GM19193 (cell line): ENCODE measurements around the gene SHISA4.

Source experiments
- POLR2A ChIP-seq: IDR thresholded peaks from 4 replicates; pipeline ENCODE4 v1.6.1; 2011; ENCODE audit not compliant: insufficient read depth, insufficient read length; ENCODE audit errors: extremely low read depth

SHISA4 gene

GRCh38 chr1:201893431-201893830 is 4.7 kb downstream of the SHISA4 start:
- no peak for TF ChIP-seq POLR2A

- no peak for TF ChIP-seq POLR2A
Observed at GRCh38 chr1:201894343-201895119, 5.8 kb downstream of the SHISA4 start.

- no peak for TF ChIP-seq POLR2A
Observed at GRCh38 chr1:201895120-201895665, 6.5 kb downstream of the SHISA4 start.

- no peak for TF ChIP-seq POLR2A
Observed at GRCh38 chr1:201895913-201896807, 7.5 kb downstream of the SHISA4 start.

DNA sequence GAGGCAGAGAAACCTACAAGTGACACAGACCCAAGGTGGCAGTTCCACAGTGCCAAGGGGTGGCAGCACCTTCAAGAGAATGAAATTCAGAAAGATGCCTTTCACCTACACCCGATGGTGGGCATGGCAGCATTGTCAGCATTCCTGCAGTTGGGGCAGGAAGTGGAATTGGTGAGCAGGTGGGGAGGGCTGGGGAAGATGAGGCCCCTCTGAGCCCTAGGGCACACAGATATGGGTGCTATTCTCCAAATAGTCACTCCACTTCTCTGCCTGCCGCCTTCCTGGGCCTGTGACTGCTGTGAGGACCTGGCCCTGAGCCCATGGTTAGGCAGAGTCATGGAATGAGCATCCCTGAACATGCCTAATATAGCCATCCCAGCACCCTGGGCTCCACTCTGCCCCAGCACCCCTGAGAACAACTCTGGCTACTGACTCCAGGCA is 8.3 kb downstream of the SHISA4 start:
- TF ChIP-seq POLR2A: no peak

DNA sequence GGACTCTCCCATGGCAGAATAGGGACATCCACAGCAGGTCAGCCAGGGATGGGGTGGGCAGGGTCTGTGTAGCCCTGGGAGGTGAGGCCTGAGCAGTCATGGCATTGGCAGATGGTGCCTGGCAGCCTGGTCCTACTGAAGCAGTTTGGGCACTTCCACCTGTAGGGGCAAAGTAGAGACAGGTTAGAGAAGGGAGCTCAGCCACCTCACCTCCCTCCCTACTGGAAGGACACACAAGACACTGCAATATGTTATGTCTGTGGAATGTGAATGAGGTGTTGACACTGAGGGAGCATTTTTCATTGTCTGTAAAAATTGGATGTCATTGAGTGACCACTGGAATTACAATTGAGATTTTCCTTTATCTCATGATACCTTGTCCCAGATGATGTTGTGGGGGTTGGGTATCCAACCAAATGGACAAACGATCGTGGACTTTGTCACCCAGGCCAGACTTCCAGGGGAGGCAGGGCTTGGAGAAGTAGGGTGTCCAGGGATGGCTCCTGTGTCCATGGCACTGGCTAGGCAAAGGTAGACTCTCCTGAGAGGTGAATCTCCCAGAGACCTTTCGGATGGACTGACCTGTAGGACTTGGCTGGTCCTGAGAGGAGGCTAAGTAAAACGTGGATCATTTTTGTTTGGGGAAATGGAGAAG is 9.7 kb downstream of the SHISA4 start:
- no peak for TF ChIP-seq POLR2A

DNA sequence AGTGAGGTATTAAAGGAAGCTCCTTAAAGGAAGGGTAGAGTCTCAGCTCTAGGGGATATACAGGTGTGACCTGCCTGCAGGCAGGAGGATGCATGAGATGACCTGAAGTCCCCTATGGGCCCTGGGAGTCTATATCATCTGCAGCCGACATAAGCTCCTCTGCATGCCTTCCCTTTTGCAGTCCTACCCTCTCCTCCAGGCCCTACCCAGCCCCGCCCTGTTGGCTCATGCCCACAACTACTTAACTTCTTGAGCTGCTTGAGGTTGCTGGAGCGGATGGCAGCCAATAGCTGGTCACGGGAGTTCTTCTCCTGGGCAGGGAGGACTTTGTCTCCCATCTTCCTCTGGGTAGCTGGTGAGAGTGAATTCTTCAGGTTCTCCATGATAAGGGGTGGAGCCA is 10.3 kb downstream of the SHISA4 start:
- no peak for TF ChIP-seq POLR2A

GRCh38 chr1:201899683-201900429 is 11.2 kb downstream of the SHISA4 start:
- TF ChIP-seq POLR2A: no peak

DNA sequence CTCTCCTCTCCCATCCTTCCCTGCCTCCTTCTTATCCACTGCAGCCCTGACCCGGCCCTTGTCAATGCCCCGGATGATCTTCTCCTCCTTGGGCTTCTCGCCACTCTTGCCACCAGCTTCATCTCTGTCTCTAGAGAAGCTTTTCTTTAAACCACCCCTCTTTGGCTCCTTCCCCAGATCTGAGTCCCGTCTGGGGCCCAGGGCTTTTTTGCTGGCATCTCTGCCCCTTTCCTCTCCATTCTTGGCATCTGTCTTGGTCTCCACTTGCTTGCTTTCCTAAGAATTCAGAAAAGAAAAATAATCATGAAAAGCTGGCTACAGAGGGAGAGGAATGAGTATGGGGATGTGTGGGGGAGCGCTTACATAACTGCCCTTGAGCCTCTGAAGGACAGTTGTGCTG is 11.8 kb downstream of the SHISA4 start:
- no peak for TF ChIP-seq POLR2A

- no peak for TF ChIP-seq POLR2A
Observed at GRCh38 chr1:201902198-201902597, 13.5 kb downstream of the SHISA4 start.

GRCh38 chr1:201903135-201903534 is 14.4 kb downstream of the SHISA4 start:
- no peak for TF ChIP-seq POLR2A

DNA sequence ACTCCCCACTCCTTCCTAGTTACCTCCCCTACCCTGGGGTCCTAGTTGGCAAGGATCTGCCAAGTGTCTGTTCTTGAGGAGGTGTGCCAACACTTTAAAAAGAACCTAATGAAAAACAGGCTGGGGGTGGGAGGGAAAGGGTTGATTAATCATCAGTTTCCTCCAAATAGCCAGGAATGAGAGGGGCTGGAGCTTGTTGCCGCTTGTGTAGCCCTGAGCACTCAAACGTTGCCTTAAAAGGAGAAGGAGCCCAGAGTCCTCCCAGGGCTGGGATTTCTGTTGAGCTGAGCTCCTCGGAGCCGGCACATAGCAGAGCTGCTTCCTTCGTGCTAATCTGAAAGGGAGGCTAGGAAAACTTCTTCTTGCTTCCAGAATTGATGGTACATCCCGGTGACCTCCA is 15.9 kb downstream of the SHISA4 start:
- TF ChIP-seq POLR2A: no peak

DNA sequence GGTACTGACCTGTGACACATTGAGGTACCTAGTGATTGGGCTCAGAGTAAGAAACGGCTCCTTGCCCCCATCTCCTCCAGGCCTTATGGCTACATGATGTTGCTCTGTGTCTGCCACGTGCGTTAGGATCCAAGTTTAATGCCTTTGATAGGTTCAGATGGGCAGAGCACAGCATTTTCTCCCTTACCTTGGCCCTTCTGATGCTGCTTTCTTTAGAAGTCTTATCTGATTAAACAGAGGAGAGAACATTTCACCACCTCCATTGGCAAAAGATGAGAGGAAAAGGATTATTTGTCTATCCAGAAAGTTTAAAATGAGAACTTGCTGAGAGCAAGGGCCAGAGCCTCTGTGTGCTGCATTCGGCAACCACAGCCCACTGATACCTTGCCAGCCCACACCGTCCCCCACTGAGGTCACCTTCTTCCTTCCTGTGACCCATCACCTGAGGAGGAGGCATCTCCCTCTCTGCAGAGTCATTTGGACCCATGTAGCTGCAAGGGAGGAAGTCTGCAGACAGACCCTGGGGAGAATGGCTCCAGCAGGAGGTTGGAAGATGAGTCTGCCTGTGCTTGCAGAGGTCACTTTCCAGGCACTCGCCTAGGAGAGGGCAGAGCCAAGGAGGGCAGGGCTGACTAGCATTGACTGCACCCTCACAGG is 16.7 kb downstream of the SHISA4 start:
- TF ChIP-seq POLR2A: no peak

DNA sequence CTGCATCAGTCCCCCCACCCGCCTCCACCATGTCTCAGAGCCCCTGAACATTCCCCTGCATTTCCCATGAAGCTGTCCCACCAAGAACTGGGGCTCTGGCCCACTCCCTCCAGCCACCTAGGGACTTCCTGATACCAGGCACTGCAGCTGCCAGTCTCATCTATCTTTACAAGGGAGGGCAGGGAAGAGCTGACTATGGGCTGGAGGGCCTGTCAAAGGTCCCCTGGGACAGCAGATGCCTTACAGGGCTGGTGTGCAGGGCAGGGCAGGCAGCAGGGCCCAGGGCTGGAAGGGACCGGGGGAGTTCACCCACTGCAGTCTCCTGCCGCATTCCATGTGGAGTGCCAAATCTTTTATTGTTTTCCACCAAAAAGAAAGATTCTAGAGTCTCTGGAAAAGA is 17.6 kb downstream of the SHISA4 start:
- no peak for TF ChIP-seq POLR2A
